Measurements from ENCODE around the gene CDC20B.
"Not testable (repeated sequence)": the region's sequence is repeated elsewhere in the genome, so short reads cannot be mapped to it uniquely, and the experiment has no call there.

Gene CDC20B

GRCh38 chr5:55104946-55105701 is 67.9 kb downstream of the CDC20B start:
- DNase-seq = no peak

DNA sequence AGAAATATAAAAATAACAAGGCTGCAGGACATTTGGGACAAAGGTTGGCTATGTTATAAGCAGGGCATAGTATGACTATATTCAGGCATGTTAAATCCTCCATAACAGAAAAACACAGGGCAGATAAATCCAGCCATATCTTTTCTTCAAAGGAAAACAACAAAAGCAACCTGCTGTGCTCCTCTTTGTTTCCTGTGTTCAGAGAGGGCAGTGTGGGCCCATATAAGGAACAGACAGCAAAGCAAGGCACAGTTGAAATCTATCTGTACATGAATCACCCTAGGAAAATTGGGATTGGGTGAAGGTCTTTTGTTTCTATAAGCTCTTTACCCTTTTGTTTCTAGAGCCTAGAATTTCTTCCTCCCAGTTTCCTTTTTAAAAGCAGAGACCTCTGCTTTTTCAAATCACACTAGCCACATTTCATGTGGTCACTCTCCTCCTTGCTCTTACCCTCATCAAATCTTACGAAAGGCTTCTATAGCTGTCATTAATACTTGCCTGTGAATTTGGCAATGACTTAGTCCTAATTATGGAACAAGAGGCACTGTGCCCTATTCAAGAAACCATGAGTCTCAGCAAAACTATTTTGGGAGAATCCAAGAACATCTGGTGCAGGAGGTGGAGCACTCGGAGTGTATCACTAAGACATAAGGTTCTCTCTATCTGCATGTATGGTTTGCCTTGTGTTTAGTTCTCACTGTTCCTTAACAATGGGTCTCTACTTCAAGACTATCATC is 68.8 kb downstream of the CDC20B start:
- no peak for DNase-seq

DNA sequence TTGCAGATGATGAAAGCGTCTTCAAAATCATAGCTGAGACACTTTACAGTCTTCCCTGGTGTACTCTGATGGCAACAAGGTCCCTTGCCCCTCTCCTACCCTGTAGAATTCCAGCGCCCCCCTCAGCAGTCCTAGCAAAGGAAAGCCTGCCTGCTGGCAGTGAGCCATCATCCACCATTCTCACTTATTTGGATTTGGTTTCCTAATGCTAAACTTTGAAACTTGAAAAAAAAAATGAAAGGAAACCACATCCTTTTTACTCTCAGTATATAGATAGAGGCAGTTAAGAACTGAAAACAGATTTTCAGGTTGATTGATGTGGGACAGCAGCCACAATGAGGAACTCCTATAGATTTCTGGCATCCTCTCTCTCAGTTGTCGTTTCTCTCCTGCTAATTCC is 70.6 kb downstream of the CDC20B start, which contains the start of gene GZMA:
Gene GZMA (plus strand): TSS at position 299 of the 400 bp plus-strand sequence. CDS start 37 bp downstream, at position 336.
- no peak for DNase-seq

- no peak for DNase-seq
Measured at GRCh38 chr5:55101556-55102276, 71.3 kb downstream of the CDC20B start.

DNA sequence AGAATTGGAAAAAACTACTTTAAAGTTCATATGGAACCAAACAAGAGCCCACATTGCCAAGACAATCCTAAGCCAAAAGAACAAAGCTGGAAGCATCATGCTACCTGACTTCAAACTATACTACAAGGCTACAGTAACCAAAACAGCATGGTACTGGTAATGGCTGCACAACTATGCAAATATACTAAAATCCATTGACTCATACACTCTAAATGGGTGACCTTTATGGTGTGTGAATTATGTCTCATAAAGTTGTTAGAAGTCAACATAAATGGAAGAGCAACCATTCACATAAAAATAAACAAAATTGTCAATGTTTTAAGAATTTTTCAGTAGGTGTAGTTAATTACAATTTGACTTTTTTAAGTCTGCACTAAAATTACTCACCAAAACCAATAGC is 71.8 kb downstream of the CDC20B start:
- not testable (repeated sequence) for DNase-seq

DNA sequence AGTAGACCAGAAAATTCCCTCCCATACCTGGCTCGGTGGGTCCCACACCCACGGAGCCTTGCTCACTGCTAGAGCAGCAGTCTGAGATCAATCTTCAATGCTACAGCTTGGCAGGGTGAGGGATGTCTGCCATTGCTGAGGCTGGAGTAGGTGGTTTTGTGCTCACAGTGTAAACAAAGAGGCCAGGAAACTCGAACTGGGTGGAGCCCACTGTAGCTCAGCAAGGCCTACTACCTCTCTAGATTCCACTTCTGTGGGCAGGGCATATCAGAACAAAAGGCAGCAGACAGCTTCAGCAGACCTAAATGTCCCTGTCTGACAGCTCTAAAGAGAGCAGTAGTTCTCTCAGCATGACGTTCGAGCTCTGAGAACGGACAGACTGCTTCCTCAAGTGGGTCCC is 76.1 kb downstream of the CDC20B start:
- no peak for DNase-seq

DNA sequence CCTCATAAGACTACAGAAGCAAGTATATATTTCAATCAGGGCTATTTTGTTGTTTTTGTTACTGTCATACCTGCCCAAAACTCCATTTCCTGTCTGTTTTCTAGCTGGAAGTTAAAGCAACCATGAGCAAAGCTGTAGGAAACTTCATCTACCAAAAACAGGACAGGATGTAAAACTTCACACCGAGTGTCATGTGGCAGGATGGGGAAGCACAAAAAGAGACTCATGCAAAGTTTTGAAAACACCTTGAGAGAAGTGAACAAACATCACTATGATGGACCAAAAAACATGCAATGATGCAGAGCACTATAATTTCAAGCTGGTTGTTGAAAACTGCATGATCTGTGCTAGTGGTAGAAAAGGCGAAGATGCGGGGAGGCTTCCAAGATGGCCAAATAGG is 76.8 kb downstream of the CDC20B start:
- no peak for DNase-seq

DNA sequence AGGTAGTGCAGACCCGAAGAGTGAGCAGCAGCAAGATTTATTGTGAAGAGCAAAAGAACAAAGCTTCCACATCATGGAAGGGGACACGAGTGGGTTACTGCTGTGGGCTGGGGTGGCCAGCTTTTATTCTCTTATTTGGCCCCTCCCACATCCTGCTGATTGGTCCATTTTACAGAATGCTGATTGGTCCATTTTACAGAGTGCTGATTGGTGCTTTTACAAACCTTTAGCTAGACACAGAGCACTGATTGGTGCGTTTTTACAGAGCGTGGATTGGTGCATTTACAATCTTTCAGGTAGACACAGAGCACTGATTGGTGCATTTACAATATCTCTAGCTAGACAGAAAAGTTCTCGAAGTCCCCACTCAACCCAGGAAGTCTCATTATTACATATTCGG is 82.0 kb downstream of the CDC20B start:
- not testable (repeated sequence) for DNase-seq

DNA sequence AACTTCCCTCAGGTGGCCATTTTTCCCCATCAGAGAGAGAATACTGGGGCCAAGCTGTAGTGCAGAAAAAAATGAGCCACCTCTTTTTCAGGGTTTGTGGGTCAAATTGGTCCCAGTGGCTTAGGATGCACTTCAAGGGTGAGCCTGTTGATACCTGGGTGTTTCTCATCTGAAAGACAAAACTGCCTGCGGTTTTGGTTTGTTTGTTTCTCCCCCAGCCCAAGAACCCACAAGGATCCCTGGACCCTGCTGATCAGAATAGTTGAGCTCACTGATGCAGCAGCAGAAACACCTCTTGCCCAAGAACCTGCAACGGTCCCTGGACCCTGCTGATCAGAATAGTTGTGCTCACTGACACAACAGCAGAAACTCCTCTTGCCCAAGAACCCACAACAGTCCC is 83.7 kb downstream of the CDC20B start:
- not testable (repeated sequence) for DNase-seq

- no peak for DNase-seq
Measured at GRCh38 chr5:55081541-55081940, 91.4 kb downstream of the CDC20B start.

DNA sequence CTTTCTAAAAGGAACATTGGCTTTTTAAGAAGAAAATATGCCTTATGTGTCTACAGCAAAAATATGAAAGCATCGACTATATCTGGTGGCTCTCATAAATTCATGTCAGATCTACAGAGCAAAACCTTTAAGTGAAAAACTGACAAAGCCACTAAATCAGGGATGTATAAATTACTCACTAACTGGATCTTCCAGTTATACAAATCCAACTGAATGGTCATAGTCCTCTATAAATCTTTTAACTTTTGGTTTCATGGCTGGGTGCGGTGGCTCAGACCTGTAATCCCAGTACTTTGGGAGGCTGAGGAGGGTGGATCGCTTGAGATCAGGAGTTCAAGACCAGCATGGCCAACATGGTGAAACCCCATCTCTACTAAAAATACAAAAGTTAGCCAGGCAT is 99.8 kb downstream of the CDC20B start:
- DNase-seq = no peak

DNA sequence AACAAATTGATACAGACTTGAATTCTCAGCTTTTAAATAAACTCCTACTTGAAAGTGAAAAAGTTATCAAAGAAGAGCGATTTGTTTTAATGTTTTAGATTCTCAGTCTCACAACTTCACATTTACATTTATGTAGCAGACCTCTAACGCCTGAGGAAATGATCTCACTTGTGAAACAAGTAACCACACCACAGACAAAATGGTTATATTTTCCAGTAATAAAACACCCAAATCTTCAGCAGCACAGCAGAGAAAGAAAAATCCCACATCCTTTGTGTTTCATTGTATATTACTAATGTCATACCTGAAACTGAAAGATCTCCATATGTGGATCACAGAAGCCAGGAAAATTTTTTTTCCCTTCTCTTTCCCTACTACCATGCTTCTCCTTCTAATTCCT is 100.3 kb downstream of the CDC20B start:
- DNase-seq = no peak

DNA sequence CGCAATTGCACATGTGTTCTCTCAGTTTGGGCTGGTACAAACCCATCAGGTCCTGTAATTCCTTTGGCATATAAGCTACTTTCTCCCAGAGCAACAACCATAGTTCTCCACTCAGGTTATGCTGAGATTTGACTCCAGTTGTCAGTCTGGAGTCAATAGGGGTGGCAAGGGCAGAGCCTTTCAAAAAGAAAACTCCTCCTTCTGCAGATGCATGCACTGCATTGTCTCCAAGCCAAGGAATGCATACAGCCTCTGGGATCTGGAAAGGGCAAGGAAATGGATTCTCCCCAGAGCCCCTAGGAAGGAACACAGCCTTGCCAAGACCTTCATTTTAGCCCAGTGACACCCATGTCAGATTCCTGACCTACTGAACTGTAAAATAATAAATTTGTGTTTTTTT is 101.6 kb downstream of the CDC20B start:
- no peak for DNase-seq

DNA sequence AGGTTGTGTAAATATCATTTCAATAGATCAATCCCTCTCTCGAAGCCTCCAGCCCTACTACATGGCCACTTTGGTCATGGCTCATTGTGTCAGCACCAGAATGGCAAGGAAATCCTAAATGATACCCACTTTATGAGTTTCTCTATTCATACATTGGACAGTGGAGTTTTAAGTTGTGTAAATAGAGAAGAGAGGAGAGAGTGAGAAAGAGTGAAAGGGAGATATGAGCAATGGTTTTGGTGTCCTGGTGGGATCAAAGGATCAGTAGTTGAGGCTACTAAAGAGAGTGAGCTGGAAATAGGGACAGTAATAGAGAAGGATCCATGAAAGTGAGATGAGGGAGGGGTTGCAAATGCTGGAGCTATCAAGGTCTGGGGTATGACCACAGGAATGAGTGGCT is 102.0 kb downstream of the CDC20B start:
- no peak for DNase-seq

DNA sequence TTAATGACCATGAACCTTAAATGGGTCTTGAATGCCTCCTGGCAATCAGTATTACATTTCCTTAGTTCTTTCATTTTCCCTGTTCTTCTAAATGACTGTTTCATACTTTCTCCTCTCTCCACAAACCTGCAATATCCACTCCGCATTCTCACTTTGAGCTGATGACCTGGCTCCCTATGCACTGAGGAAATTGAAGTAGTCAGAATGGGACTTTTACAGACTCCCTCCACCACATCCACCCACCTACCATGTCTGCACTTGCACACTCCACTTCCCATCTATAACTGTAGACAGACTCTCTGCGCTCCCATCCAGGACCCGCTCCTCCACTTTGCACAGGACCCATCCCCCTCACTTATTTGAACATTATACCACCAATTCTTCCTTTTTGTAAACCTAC is 106.7 kb downstream of the CDC20B start:
- DNase-seq = no peak

DNA sequence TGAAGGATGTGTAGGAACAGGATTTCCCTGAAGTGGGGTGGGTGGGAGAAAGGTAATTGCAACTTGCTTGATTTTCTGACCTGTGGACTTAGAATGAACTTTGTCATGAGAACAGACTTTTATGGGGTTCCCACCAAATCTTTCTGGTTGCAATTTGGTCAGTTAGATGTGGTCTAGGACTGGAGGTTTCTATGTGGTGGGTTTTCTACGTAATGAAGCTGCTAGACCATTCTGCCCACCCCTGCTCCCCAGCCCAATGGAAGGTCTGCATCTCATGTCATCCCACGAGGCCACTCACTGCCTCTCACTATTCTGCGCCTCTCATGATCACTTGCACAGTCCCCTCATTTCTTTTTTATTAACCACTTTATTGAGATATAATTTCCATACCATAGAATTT is 108.5 kb downstream of the CDC20B start:
- no peak for DNase-seq

GRCh38 chr5:55063899-55064298 is 109.1 kb downstream of the CDC20B start:
- no peak for DNase-seq

DNA sequence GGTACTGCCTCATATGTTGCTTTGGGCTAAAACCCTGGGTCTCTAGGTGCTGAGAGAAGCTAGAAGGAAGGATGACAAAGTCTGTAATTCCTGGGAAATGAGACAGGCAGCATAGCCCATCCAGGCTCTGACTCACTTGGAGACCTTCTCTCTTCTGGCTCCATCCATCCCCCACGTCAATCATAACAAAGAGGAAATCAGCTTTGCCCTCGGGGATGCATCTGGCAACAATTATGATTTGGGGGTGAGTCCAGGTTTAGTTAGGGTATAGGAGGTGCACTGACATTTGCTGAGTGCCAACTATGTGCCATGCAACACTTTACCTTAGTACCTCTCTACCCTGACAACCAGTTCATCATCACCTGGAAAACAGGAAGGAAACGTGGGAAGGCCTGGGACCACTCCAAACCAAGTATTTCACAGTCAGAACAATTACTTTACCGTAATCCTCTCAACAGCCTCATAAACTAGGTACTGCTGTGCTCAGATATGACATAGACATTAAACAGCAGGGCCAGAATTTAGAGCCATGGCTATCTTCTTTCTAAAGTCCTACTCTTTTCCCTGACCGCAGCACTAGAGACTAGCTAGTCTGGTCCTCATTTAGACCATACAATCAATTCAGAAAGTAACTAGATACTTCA is 109.6 kb downstream of the CDC20B start:
- DNase-seq = no peak

Data from amygdala (tissue), 56 donors.